DMS153 treated with DMSO at 0.1 percent for 48 hours (cell line): Measurements from ENCODE around the gene ASTN2.

ENCODE experiments used
- DNase-seq: peaks from one replicate; lab custom pipeline; 2025; ENCODE audit not compliant: unreplicated experiment; lab: John Stamatoyannopoulos, UW

The ASTN2 gene

DNA sequence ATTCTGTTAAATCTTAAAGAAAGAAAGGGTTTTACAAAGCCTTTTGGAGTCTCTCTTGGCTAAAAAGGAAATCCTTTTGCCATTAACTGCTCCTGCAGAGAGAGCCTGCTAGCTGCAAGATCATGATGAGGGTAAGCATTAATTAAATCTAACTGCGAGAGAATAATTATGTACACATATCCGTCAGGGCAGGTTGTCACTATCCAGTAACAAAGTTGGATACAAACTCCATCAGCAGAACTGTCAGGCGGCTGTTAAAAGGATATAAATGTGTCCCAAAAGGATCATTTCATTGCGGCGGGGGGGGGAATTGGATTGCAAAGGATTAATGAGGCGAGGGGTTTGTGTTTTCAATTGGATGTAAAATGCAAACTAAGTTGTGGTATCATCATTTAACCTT is 289.3 kb downstream of the ASTN2 start:
- no peak for DNase-seq

DNA sequence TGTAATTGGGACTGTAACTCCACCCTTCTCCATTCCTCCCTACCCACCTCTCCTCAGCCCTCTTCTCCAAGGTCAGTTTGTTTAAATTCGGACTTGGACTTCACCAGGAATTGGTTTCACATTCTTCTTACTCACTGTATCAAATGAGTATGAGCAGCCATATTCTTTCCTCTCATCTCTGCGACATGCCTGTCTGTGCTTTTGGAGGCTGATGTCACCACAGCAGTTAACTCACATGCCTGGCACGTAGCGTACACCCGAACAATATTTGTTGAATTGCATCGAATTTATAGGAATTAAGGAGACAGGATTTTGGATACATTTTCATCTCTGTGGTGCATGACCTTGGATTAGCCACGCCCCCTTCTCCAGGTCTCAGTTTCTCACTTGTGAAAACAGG is 291.1 kb downstream of the ASTN2 start:
- no peak for DNase-seq

DNA sequence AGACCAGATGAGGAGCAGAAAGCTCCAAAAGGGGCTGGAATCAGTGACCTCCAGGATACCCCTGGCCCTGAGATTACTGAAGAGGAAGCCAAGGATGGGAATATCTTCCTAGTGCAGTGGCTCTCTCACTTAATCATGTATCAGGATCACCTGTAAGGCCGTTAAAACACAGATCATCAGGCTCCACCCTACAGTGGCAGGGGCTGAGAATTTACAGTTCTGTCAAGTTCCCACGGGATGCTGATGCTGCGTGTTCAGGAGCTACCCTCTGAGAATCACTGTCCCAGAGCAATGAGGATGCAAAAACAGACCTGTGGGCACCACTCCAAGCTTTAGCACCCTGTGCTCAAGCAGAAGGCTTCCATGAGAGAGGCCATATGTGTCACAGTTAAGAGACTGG is 291.9 kb downstream of the ASTN2 start:
- DNase-seq: no peak

DNA sequence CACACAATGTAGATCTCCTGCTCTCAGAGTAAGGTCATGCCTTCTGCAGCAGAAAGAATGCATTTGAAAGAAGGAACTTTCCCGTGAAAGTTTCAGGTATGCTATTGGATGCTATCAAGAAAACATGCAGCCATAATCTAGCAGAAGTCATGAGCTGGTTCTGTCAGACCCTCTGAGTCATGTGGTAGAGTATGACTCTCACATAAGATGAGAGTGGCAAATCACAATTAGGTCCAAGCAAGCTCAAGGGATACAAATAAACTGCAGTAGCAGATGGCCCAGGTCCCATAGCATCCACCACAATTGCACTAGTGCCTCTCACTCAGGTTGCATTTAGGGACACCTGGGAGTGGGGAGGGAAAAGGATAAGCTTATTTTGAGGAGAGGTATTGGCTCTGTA is 292.8 kb downstream of the ASTN2 start:
- DNase-seq: no peak

DNA sequence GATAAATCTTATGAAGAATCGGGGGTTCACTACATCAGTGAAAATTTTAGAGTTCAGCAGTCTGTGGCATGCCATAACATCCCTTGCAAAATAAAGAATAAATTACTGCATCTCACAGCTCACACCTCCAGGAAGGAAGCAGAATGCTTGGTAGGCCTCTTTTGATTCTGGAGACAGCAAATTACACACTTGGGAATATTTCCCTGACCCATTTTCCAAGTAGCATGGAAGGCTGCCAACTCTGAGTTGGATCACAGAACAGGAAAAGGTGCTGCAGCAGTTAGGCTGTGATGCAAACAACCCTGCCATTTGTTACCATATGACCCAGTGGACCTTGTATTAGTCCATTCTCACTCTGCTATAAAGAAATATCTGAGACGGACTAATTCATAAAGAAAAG is 293.5 kb downstream of the ASTN2 start:
- no peak for DNase-seq

DNA sequence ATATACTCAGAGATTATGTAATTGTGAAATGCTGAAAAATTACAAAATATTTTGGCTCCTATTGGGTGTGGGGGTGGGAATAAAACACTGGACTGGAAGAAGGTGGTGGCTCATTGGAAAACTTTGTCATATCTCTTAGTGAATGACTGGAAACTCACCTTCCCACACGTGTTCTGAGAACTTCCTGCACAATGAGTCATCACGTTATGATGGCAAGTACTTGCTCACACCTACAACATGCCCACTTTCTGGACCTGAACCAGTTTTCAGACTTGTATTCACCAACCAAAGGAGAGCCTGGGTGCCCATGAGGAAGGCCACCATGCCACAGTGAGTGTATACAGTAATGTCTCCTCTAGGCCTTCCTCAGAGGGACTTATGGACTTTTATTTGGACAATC is 294.8 kb downstream of the ASTN2 start:
- no peak for DNase-seq

DNA sequence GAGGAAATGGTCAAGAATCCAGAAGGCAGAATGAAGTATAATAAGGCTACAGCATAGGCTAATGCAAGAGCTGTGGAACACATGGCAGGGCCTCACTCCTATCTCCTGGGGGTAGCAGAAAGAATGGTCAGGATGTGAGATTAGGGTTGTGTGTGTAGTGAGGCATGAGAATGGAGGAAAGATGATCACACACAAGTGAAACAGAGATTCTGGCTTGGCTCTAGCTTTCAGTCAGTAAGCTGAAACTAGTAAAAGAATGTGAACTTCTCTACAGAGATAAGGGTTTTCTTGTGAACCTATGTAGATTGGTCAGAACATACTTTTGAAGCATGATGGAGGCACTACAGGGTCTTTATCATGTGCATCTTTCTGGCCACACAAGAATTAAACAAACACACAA is 298.8 kb downstream of the ASTN2 start:
- no peak for DNase-seq

DNA sequence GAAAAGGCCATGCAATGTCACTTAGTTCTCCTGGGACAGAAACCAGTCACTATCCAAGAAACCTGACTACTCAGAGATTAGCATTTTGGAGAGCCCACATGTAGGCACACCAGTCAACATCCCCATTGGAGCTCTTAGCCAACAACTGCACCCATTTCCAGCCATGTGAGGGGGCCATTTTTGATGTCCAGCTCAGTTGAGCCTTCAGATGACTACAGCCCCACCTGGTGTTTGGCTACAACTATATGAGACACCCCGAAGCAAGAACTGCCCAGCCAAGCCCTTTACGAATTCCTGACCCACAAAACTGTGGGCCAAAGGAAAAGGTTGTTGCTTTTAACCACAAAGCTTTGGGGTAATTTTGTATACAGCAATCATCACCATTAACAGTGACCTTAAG is 300.1 kb downstream of the ASTN2 start:
- no peak for DNase-seq

DNA sequence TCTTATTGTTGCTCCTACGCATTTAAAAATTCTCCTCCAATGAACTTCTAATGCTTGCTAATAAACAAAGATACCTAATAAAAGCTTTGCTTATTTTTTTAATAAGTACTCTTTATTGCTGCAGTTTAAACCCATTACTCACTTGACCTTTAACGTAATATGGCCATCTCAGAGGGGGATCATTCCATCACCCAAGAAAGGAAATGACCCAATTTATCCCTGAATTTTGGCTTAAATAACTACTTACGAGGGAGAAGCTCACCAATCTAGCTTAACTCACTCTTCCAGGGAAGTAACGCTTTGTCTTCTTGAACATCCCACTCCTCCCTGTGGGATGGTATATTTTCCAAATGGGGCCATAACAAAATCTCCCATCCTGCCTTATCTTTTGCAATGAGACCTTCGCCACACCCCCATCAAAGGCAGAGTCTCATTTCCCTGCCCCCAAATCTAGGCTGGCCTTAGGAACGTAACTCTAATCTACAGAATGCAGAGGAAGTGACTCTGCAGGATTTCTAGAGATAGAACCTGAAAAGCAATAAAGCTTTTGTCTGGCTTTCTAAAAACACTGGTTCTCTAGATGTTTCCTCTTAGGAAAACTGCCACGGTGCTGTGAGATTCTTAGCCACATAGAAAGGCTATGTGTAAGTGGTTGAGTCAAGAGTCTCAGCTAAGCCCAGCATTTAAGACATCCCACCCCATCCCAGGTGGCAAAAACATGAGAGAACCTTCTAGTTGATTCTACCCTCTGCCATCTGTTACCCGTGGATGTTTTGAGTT is 310.0 kb downstream of the ASTN2 start:
- no peak for DNase-seq

DNA sequence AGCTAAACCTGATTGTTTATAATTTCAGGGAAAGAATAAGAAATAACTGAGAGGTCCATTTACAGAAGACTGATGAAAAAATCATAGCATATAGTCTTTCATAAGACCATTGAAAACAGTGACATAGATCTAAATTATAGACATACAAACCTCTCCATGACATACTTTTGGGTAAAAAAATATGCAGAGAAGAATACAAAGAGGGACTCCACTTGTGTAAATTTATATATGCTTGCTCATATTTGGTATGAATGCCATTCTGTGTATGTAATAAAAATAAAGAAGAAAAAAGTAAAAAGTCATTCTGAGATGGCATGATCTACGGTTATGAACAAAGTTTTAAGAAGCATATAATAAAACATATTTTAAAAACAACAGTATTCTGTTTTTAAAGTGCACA is 310.7 kb downstream of the ASTN2 start:
- no peak for DNase-seq

DNA sequence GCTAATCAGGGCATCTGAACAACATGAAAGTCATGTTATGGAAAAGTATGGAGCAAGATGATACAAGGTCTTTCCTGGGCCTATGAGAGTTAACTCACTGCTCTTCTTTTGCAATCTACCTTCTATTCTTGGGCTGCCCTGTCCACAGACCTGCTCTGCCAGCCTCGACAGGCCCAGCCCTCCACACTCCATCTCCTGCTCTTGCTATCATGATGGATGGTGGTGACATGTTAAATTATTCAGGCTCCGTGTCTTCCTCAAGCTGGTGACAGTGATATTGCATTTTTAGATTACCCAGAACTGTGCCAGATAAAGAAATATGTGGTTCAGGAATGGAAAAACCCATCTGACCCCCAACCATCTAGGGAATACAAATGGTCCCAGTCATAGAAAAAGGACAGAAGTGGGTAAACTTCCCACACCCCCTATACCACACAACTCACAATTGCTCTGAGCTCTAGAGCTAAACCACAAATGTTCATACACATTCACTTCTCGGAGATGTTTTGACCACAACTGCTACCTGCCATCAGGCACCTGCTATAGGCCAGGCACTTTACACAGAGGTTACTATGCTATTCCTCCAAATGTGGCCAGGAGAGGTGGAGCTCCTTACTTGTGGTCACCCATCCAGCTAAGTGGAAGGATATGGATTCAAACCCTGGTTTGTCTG is 311.3 kb downstream of the ASTN2 start:
- DNase-seq: no peak

DNA sequence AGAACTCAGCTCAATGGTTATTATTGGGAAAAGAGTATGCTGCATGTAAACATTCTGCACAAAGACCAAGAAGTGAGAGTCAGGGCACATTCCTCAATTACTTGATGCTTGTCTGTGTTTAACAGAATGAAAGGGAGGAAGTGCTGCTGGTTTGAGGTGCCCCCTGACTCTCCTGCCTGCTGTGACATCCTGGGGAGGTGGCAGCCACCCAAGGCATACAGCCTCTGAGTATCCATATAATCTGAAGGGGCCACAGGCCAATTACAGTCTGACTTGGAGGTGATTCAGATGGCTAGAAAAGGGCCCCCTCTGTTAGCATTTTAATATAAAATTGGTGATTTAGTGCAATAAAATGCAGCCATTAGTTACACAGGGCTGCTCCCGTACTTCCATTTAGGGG is 313.8 kb downstream of the ASTN2 start:
- no peak for DNase-seq

DNA sequence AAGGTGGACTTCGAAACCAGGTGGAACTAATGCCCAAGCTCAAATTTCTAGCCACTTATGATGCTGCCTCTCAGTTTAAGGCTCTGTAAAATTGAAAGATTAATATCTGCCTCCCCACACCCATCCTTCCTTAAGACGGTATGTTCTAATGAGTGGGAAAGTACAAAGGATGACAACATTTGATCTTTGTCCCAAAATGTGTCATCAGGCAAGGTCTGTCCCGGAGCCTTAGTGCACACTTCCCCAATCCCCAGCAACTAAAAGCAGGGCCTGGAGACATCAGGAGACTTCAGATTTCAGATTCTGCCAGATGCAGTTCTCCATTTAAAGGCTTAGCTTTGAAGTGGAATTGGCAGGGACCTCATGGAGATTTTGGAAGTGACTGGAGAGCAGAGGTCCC is 316.5 kb downstream of the ASTN2 start:
- no peak for DNase-seq

DNA sequence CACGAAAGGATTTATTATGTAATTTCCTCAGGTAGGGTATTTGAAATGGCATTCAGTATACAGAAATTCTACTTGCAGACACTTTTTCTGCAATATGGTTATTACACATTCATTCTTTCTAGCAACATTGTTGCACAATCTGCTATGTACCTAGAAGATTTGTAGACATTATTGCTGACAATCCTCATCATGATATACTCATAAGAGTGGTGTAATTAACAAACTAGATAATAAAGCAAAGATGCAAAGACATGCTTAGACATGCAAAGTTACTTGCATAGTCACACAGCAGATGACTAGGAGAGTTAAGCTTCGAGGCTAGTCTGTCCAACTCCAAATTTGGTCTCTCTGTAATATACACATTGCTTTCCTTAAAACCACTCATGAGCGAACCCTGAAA is 317.1 kb downstream of the ASTN2 start:
- DNase-seq: no peak

DNA sequence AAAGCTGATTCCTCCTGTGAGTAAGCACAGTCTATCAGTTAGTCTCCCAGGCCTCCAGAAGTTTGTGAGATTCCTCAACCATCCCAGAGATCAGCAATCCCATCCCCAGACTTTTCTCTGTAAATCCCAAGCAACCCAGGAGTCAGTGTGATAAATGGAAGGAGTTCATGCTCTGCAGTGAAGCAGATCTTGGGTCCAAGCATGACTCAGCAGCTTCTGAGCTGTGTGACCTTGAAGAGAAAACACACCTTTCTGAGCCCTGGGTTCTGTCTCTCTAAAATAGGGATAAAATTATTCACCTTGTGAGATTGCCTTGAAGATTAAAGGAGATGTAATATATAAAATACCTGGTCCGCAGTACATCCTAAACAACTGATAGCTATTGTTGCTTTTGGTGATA is 318.7 kb downstream of the ASTN2 start:
- DNase-seq: no peak

DNA sequence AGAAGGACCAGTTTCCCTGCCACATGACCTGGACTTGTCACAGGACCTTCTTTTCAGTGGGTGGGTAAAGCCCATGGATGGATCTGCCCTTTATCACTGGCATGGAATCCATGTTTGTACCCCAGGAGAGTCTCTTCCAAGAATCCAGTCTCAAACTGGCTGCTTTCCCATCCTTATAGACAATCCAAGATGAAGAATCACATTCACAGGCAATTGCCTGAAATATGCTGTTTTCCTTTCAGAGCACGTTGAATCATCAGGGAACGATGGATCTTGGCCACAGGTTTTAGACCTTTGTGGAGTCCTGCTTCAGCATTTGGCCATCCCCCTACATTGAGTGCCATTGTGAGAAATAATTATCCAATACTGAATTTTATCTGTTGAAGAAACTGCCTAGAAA is 319.8 kb downstream of the ASTN2 start:
- no peak for DNase-seq

DNA sequence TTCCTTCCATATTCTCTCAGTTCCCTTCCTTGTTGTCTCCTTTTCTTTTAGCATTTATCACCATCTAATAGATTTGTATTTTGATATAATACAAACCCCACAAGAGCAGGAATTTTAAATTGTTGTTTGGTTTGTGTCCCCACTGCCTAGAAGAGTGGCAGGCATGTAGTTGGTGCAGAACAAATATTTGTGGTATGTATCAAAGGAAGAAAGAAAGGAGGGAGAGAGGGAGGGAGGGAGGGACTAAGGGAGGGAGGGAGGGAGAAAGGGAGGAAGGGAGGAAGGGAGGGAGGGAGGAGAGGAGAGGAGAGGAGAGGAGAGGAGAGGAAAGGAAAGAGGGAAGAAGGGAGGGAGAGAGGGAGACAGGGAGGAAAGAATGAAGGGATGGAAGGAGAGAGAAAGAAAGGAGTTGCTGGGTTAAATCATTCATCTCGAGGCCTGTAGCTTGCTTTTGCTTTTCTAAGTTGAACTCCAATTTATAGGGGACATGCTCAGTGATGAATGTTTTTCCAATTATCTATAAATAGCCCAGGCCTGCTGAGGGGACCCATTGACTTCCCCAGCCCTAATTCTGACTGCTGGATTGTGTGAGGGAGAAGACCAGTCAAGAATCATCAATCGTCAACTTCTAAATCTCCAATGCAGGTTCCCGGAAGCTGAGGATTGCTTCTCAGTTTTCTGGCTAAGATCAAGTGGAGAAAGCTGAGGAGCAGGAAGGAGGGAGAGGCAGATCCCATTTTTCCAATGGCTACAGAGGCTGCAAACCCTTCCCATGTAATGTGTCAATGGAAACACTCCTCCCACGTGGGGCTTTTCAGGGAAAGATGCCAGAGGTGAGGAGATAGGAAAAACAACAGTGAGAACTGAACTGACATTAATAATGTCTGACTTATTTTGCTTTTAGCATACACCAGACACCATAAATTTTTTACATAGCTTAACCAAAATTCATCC is 320.7 kb downstream of the ASTN2 start:
- DNase-seq: no peak

DNA sequence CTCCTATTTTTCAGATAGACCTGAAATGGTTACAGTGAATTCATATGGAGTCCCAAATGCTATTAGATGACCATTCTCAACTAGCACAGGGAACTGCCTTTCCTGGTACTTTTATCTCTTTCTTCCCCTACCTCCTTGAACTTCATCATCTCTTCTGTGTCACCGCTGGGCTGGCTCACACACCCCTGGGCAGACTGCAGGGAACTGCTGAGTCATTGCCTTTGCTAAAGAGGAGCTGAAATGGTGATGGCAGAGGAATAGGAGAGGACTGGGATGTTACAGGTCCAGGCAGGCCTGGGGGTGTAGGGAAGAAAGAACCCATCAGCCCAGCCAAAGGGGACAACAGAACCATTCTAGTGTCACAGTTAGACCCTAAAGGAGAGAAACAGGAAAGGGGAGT is 322.3 kb downstream of the ASTN2 start:
- no peak for DNase-seq

DNA sequence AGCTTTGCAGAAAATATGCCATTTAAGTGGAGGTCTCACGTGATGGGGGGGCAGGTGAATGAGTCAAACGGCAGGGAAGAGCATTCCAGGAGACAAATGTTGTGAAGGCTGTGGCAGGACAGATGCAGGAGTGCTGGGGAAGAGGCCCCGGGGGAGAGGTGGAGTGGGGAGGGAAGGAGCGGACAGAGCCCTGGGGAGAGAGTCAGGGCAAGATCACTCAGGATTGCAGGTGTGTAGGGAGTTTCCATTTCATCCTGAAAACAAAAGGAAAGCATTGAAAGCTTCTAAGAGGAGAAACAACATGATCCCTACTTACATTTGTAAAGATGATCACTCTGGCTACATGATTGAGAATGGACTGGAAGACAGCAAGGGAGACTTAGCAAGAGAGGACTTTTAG is 323.3 kb downstream of the ASTN2 start:
- DNase-seq: no peak

DNA sequence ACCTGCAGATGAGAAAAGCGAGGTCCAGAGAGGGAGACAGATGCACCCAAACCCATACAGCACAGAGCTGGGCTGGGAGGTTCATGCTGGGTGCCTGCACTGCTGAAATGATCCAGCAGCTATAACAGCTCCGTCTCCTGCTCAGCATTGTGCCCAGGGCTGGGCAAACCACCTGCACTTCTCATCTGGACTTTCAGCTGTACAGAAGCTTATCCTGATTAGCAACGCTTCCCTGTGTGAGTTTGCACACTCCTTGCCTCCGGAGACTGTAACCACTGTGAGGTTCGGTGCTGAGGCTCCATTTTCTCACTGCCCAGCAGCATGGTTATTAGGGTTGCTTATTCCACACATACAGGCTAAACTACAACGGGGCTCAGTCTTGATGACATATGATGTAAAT is 326.1 kb downstream of the ASTN2 start:
- no peak for DNase-seq

DNA sequence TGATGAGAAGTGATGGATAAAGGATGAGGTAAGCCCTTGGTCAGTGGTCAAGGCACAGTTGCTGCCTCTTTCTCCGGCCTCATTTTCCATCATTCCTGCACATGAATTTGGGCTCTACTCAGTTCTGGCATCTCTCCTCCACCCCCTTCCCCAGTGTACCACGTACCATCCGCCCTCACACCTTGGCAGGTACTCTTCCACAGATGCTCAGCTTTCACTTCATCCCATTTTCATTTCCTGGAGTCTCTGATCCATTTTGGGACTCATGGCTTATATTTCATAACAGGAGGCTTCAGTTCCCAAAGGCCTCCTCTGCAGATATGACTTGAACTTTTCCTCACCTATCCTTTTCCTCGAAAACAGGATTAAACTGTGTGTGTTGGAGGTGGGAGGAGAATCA is 326.7 kb downstream of the ASTN2 start:
- no peak for DNase-seq

DNA sequence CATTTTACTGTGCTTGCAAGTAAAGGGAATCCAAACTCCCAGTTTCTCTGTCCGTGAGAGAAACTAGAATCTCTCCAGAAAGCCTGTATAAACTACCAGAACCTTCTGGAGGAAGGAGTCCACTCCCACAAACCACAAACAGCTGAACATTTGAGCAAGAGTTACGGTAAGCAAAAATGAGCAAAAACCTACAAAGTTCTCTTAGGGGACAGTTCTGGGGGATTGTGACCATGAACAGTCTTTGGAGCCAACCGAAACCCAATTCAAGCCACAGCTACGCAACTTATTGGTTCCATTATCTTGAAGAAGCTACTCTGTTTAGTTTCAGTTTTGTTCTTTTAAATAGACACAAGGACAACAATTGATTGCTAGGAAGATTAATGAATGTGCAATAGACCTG is 330.6 kb downstream of the ASTN2 start:
- no peak for DNase-seq
